GM12878 (cell line): ENCODE data around the gene INTS6. TPM values are rescaled to one million over a fixed set of nuclear protein-coding genes. Genes with fewer than 3 reads are reported as not detected.
A peak's percentile ranks its signal among the peaks of the same experiment; 100 is the strongest.

Experiments used
- BCL11A ChIP-seq: IDR thresholded peaks from 2 replicates; pipeline ENCODE4 v1.6.1; 2011; ENCODE audit warnings: low read depth, low read length
- ETV6 ChIP-seq, 2 experiments: fragments of 450-650 bp in 1 of 2; IDR thresholded peaks in 1 of 2; conservative IDR thresholded peaks in 1 of 2; 2 replicates each; pipeline ENCODE4 v1.6.1; 2014; ENCODE audit warnings: antibody characterized with exemption in 1 of 2, borderline replicate concordance in 1 of 2, low read depth in 1 of 2, mild to moderate bottlenecking in 1 of 2, moderate library complexity in 1 of 2
- MTA2 ChIP-seq: fragments of 450-650 bp; IDR thresholded peaks from 2 replicates; pipeline ENCODE4 v1.6.1; 2016; ENCODE audit warnings: low read depth, mild to moderate bottlenecking, moderate library complexity
- MYC ChIP-seq: IDR thresholded peaks from 2 replicates; pipeline ENCODE4 v1.6.1; 2011; ENCODE audit warnings: mild to moderate bottlenecking, low read length, moderate library complexity, inconsistent platforms; ENCODE audit not compliant: insufficient read depth, insufficient replicate concordance, insufficient read length, severe bottlenecking
- NFXL1 ChIP-seq: fragments of 450-650 bp; IDR thresholded peaks from 2 replicates; pipeline ENCODE4 v1.6.1; 2017; ENCODE audit warnings: antibody characterized with exemption, mild to moderate bottlenecking, borderline replicate concordance
- NFYA ChIP-seq: IDR thresholded peaks from 2 replicates; pipeline ENCODE4 v1.6.1; 2011; ENCODE audit warnings: low read depth, mild to moderate bottlenecking, low read length, improper control_type of control experiment, borderline replicate concordance
- NFYB ChIP-seq: IDR thresholded peaks from 2 replicates; pipeline ENCODE4 v1.6.1; 2011; ENCODE audit warnings: low read depth, mild to moderate bottlenecking, low read length, improper control_type of control experiment, moderate library complexity; ENCODE audit not compliant: insufficient read depth
- RB1 ChIP-seq: fragments of 450-650 bp; formaldehyde crosslinking; IDR thresholded peaks from 2 replicates; pipeline ENCODE4 v1.6.1; 2017; ENCODE audit warnings: mild to moderate bottlenecking, borderline replicate concordance
- RELA ChIP-seq: fragments of 450-650 bp; IDR thresholded peaks from 2 replicates; pipeline ENCODE4 v1.8.0; 2014; ENCODE audit warnings: borderline replicate concordance; ENCODE audit not compliant: partially characterized antibody
- SIN3A ChIP-seq: IDR thresholded peaks from 2 replicates; pipeline ENCODE4 v1.6.1; 2012; ENCODE audit warnings: low read depth, low read length, improper control_type of control experiment
- STAT1 ChIP-seq: fragments of 450-650 bp; conservative IDR thresholded peaks from 2 replicates; pipeline ENCODE4 v1.6.1; 2014; ENCODE audit warnings: antibody characterized with exemption, mild to moderate bottlenecking
- TAF1 ChIP-seq: IDR thresholded peaks from 2 replicates; pipeline ENCODE4 v1.6.1; 2011; ENCODE audit warnings: mild to moderate bottlenecking, low read depth, low read length, borderline replicate concordance
- TCF12 ChIP-seq: IDR thresholded peaks from 2 replicates; pipeline ENCODE4 v1.6.1; 2011; ENCODE audit warnings: low read depth, mild to moderate bottlenecking, low read length
- polyA plus RNA-seq, 11 experiments: library from polyadenylated mRNA; depleted of rRNA in 4 of 11; unstranded in 6 of 11; stranded (reverse) in 5 of 11; fragments of >200 nt; fragmentation: Nextera tagmentation in 4 of 11; fragmentation: Illumina TruSeq in 1 of 11; extraction: Ambion mirVana in 4 of 11; extraction: Trizol in 1 of 11; gene quantifications; 1 replicate in 1 of 11; 2 replicates in 10 of 11; pipeline versions ENCODE4 v1.2.1 to v1.2.3, GENCODE V29; 2011 to 2016; ENCODE audit warnings: inconsistent platforms in 2 of 11, missing spikeins in 2 of 11, low read depth in 1 of 11
- total RNA-seq, 4 experiments: library from RNA; depleted of rRNA in 3 of 4; stranded (reverse); fragments of >200 nt in 3 of 4; fragmentation: Illumina TruSeq in 1 of 4; extraction: Trizol in 1 of 4; gene quantifications; 2 replicates each; pipeline versions ENCODE4 v1.2.1 to v1.2.3, GENCODE V29; 2013 to 2021
- TF ChIP-seq, protein P1 (sequence below): fragments of 450-650 bp; IDR thresholded peaks from 2 replicates; pipeline ENCODE4 v1.6.1; 2017; ENCODE audit warnings: mild to moderate bottlenecking, moderate library complexity
- TF ChIP-seq, protein P2 (sequence below): IDR thresholded peaks from 2 replicates; pipeline ENCODE4 v1.6.1; 2012; ENCODE audit warnings: mild to moderate bottlenecking, low read depth, low read length
- TF ChIP-seq, protein P3 (sequence below): IDR thresholded peaks from 2 replicates; pipeline ENCODE4 v1.6.1; 2011; ENCODE audit warnings: borderline replicate concordance, low read depth, mild to moderate bottlenecking, moderate library complexity, low read length; ENCODE audit not compliant: insufficient read depth, poor library complexity, severe bottlenecking
- TF ChIP-seq, protein P4 (sequence below): IDR thresholded peaks from 2 replicates; pipeline ENCODE4 v1.6.1; 2011; ENCODE audit warnings: borderline replicate concordance, low read depth, mild to moderate bottlenecking, moderate library complexity, mixed read lengths, low read length; ENCODE audit not compliant: insufficient read depth; ENCODE audit errors: extremely low read length

The INTS6 gene
- total and polyA plus RNA-seq, 10 of the 15 experiments (the other 5 are each of a cell fraction or from before 2014, with no cell fraction given) = 7.2 to 57.7 (median 30.9) TPM

DNA sequence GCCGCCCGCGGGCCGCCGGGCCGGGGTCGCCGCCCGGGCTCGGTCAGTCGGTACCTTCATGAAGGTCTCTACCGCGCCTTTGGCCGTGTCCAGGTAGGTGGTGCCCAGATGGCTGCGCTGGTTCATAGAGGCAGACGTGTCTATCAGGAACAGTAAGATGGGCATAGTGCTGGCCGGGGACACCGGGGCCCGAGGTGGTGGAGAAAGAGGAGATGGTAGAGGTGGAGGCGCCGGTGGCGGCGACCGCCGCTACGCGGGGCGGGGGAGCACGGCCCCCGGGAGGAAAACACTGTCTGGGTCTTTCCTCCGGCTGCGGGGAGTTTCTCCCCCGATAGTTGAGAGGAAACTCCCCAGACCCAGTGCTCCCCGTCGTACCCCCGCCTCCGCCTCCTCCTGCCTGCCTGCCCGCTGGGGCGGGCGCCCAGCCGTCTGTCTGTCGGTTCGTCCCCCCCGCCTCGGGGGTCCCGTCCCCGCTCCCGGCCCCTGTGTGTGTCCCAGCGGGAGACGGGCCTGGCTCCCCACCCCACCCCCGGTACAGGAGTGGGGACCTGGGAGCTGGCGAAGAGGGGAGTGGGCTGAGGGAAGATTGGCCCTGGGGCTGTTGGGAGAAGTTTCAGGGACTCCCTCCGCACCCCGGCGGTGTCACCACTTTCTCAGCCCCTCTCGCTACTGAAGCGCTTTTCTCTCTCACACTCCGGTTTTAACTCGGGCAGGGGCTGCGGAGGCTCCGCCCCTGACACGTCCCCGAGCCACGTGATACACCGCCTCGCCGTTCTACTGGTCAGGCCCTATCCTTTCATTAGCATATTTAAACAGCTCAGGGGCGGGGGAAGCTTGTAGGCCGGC, at the start of gene INTS6 (continued):
- TF ChIP-seq, protein P1, sequence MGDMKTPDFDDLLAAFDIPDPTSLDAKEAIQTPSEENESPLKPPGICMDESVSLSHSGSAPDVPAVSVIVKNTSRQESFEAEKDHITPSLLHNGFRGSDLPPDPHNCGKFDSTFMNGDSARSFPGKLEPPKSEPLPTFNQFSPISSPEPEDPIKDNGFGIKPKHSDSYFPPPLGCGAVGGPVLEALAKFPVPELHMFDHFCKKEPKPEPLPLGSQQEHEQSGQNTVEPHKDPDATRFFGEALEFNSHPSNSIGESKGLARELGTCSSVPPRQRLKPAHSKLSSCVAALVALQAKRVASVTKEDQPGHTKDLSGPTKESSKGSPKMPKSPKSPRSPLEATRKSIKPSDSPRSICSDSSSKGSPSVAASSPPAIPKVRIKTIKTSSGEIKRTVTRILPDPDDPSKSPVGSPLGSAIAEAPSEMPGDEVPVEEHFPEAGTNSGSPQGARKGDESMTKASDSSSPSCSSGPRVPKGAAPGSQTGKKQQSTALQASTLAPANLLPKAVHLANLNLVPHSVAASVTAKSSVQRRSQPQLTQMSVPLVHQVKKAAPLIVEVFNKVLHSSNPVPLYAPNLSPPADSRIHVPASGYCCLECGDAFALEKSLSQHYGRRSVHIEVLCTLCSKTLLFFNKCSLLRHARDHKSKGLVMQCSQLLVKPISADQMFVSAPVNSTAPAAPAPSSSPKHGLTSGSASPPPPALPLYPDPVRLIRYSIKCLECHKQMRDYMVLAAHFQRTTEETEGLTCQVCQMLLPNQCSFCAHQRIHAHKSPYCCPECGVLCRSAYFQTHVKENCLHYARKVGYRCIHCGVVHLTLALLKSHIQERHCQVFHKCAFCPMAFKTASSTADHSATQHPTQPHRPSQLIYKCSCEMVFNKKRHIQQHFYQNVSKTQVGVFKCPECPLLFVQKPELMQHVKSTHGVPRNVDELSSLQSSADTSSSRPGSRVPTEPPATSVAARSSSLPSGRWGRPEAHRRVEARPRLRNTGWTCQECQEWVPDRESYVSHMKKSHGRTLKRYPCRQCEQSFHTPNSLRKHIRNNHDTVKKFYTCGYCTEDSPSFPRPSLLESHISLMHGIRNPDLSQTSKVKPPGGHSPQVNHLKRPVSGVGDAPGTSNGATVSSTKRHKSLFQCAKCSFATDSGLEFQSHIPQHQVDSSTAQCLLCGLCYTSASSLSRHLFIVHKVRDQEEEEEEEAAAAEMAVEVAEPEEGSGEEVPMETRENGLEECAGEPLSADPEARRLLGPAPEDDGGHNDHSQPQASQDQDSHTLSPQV = no peak
- TF ChIP-seq, protein P2, sequence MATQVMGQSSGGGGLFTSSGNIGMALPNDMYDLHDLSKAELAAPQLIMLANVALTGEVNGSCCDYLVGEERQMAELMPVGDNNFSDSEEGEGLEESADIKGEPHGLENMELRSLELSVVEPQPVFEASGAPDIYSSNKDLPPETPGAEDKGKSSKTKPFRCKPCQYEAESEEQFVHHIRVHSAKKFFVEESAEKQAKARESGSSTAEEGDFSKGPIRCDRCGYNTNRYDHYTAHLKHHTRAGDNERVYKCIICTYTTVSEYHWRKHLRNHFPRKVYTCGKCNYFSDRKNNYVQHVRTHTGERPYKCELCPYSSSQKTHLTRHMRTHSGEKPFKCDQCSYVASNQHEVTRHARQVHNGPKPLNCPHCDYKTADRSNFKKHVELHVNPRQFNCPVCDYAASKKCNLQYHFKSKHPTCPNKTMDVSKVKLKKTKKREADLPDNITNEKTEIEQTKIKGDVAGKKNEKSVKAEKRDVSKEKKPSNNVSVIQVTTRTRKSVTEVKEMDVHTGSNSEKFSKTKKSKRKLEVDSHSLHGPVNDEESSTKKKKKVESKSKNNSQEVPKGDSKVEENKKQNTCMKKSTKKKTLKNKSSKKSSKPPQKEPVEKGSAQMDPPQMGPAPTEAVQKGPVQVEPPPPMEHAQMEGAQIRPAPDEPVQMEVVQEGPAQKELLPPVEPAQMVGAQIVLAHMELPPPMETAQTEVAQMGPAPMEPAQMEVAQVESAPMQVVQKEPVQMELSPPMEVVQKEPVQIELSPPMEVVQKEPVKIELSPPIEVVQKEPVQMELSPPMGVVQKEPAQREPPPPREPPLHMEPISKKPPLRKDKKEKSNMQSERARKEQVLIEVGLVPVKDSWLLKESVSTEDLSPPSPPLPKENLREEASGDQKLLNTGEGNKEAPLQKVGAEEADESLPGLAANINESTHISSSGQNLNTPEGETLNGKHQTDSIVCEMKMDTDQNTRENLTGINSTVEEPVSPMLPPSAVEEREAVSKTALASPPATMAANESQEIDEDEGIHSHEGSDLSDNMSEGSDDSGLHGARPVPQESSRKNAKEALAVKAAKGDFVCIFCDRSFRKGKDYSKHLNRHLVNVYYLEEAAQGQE = peak; percentile 56; the same call in 1 of the 2 replicates
- no peak for TF ChIP-seq SIN3A
- no peak for TF ChIP-seq MTA2
- TF ChIP-seq, protein P3, sequence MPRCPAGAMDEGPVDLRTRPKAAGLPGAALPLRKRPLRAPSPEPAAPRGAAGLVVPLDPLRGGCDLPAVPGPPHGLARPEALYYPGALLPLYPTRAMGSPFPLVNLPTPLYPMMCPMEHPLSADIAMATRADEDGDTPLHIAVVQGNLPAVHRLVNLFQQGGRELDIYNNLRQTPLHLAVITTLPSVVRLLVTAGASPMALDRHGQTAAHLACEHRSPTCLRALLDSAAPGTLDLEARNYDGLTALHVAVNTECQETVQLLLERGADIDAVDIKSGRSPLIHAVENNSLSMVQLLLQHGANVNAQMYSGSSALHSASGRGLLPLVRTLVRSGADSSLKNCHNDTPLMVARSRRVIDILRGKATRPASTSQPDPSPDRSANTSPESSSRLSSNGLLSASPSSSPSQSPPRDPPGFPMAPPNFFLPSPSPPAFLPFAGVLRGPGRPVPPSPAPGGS = peak; percentile 50
- TF ChIP-seq, protein P4, sequence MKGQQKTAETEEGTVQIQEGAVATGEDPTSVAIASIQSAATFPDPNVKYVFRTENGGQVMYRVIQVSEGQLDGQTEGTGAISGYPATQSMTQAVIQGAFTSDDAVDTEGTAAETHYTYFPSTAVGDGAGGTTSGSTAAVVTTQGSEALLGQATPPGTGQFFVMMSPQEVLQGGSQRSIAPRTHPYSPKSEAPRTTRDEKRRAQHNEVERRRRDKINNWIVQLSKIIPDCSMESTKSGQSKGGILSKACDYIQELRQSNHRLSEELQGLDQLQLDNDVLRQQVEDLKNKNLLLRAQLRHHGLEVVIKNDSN = peak; percentile 88
- TF ChIP-seq NFYA = no peak
- peak; percentile 81; the same call in 1 of the 2 replicates for TF ChIP-seq TCF12
- TF ChIP-seq RB1 = no peak
- TF ChIP-seq MYC = no peak
- TF ChIP-seq RELA = peak; percentile 74
- peak; percentile 52; the same call in 1 of the 2 replicates for TF ChIP-seq STAT1
- TF ChIP-seq NFXL1 = no peak
- TF ChIP-seq BCL11A = no peak
- TF ChIP-seq ETV6 (conservative IDR thresholded peaks at IDR 0.05 in 1 of 2, IDR thresholded peaks at IDR 0.05 in 1 of 2; ENCODE audit: borderline replicate concordance in 1 of 2, low read depth in 1 of 2) = peak in 1 of 2 experiments; percentile 11; a peak in 1 of 4 replicates
- TF ChIP-seq TAF1 = peak; percentile 99
- TF ChIP-seq NFYB = peak; percentile 84
